A673 (cell line): ENCODE data around the gene SLC43A3. TPM values are rescaled to one million over a fixed set of nuclear protein-coding genes. Genes with fewer than 3 reads are reported as not detected.

Experiments used
- BruUV-seq: library from RNA; stranded (reverse); fragments of 400-500 nt; replicated peaks from 2 replicates; lab custom pipeline; 2021; lab: Mats Ljungman, UMichigan
- CTCF ChIA-PET: fragments of 300-600 bp; sonication (Branson Sonifier 250); formaldehyde crosslinking; loops from one replicate; lab custom pipeline; 2022; ENCODE audit warnings: antibody characterized with exemption; lab: Charles Lee
- POLR2A ChIA-PET: fragments of 300-600 bp; sonication (Branson Sonifier 250); formaldehyde crosslinking; loops from one replicate; lab custom pipeline; 2022; ENCODE audit warnings: antibody characterized with exemption; ENCODE audit not compliant: low non-redundant PET; lab: Charles Lee
- DNase-seq: peaks from one replicate; pipeline ENCODE4 v3.0.0-alpha.2; 2015; ENCODE audit warnings: low spot score
- H3K27ac ChIP-seq: fragments of 200-600 bp; sonication (generic); 2 replicates; pipeline ENCODE4 v1.5.1; 2016; ENCODE audit warnings: mixed run types, low read depth, mild to moderate bottlenecking, mixed read lengths, antibody characterized with exemption, low read length; ENCODE audit not compliant: poor library complexity, severe bottlenecking
- H3K27me3 ChIP-seq: fragments of 200-600 bp; sonication (generic); replicated peaks from 2 replicates; pipeline ENCODE4 v1.6.1; 2017; ENCODE audit warnings: mixed run types, low read depth, mild to moderate bottlenecking, mixed read lengths, antibody characterized with exemption, low read length; ENCODE audit not compliant: insufficient read depth, poor library complexity
- H3K36me3 ChIP-seq: fragments of 200-600 bp; sonication (generic); 2 replicates; pipeline ENCODE4 v1.6.1; 2016; ENCODE audit warnings: mixed run types, mild to moderate bottlenecking, mixed read lengths, antibody characterized with exemption, low read length; ENCODE audit not compliant: insufficient read depth, poor library complexity, severe bottlenecking
- H3K4me1 ChIP-seq: fragments of 200-600 bp; sonication (generic); 2 replicates; pipeline ENCODE4 v1.6.1; 2017; ENCODE audit warnings: mixed run types, mild to moderate bottlenecking, mixed read lengths, antibody characterized with exemption, low read length; ENCODE audit not compliant: insufficient read depth, poor library complexity, severe bottlenecking
- H3K4me3 ChIP-seq: fragments of 200-600 bp; sonication (generic); 2 replicates; pipeline ENCODE4 v1.5.1; 2016; ENCODE audit warnings: low read depth, mixed run types, mild to moderate bottlenecking, mixed read lengths, low read length; ENCODE audit not compliant: poor library complexity, severe bottlenecking
- H3K9me3 ChIP-seq: fragments of 200-600 bp; sonication (generic); 2 replicates; pipeline ENCODE4 v1.6.1; 2016; ENCODE audit warnings: mixed run types, low read depth, mild to moderate bottlenecking, mixed read lengths, antibody characterized with exemption, low read length; ENCODE audit not compliant: poor library complexity, severe bottlenecking
- CTCF ChIP-seq: fragments of 300-800, 200-600 bp; sonication (generic); conservative IDR thresholded peaks from 2 replicates; pipeline ENCODE4 v1.5.1; 2017; ENCODE audit warnings: low read depth, mild to moderate bottlenecking, antibody characterized with exemption, low read length, moderate library complexity, mixed read lengths
- EZH2 ChIP-seq: fragments of 200-600 bp; sonication (generic); IDR thresholded peaks from 2 replicates; pipeline ENCODE4 v1.6.1; 2017; ENCODE audit warnings: borderline replicate concordance, low read depth, mild to moderate bottlenecking, mixed read lengths, antibody characterized with exemption, low read length; ENCODE audit not compliant: poor library complexity, severe bottlenecking
- intact Hi-C: fragments of 100-400 bp; cut with micrococcal nuclease; formaldehyde crosslinking; loops from one replicate; pipeline ENCODE4 v1.10.0; 2022; ENCODE audit not compliant: unreplicated experiment
- total RNA-seq: library from RNA; stranded (reverse); gene quantifications from 2 replicates; pipeline ENCODE4 v1.2.3, GENCODE V29; 2021

The SLC43A3 gene
- total RNA-seq, 1 experiment from 2014 or later = 142 TPM

- Histone ChIP-seq H3K9me3 (no peaks in the 10 kb centered on the region), H3K27ac (no peak overlapping the region), H3K27me3 (peaks cover 3% of the 10 kb centered on the region), H3K4me1 (no peaks in the 10 kb centered on the region), H3K4me3 (no peak overlapping the region), H3K36me3 (no peaks in the 10 kb centered on the region)
- TF ChIP-seq CTCF (no peak), EZH2 (no peak)
- POLR2A ChIA-PET = no interaction called here
- no peak for DNase-seq
- intact Hi-C loops = no loop called here
- no TSS peak for BruUV-seq
- CTCF ChIA-PET = no interaction called here
Measured at GRCh38 chr11:57358991-57359390, 67.9 kb downstream of the SLC43A3 start.

- Histone ChIP-seq H3K4me3 (no peak overlapping the region), H3K27me3 (peaks cover 3% of the 10 kb centered on the region), H3K27ac (no peak overlapping the region), H3K9me3 (no peaks in the 10 kb centered on the region), H3K36me3 (no peaks in the 10 kb centered on the region), H3K4me1 (no peaks in the 10 kb centered on the region)
- TF ChIP-seq EZH2 (no peak), CTCF (no peak)
- intact Hi-C loops = no loop called here
- ChIA-PET POLR2A (no interaction called here), CTCF (no interaction called here)
- no TSS peak for BruUV-seq
- peak; percentile 47 for DNase-seq
Measured at GRCh38 chr11:57358543-57358961, 68.4 kb downstream of the SLC43A3 start.

DNA sequence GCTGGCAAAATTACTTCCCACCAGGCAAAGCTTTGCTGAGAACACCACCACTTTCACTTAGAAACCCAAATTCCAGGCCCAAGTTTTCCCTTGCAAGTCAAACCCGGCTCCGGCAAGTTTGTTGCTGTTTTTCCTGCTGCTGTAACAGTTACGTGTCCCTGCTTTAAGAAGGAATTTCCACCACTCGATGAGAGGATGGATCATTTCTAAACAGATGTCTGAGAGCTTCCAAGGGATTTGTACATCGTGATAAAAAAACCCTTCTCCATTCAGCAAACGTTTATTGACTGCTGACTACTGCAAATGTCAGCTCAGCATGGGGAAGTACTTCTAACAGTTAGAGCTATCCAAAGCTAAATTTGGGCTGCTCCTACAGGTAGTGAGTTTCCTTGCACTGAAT, 69.1 kb downstream of the SLC43A3 start:
- Histone ChIP-seq H3K27ac (no peak overlapping the region), H3K9me3 (no peaks in the 10 kb centered on the region), H3K4me3 (no peak overlapping the region), H3K27me3 (peaks cover under 1% of the 10 kb centered on the region), H3K36me3 (no peaks in the 10 kb centered on the region), H3K4me1 (no peaks in the 10 kb centered on the region)
- DNase-seq = no peak
- ChIA-PET CTCF (no interaction called here), POLR2A (no interaction called here)
- no peak for TF ChIP-seq EZH2
- TF ChIP-seq CTCF = no peak
- no TSS peak for BruUV-seq
- intact Hi-C loops = no loop called here
